ENCODE results near the gene LATS2.
"Not testable (repeated sequence)": the region's sequence is repeated elsewhere in the genome, so short reads cannot be mapped to it uniquely, and the experiment has no call there.

Gene LATS2

DNA sequence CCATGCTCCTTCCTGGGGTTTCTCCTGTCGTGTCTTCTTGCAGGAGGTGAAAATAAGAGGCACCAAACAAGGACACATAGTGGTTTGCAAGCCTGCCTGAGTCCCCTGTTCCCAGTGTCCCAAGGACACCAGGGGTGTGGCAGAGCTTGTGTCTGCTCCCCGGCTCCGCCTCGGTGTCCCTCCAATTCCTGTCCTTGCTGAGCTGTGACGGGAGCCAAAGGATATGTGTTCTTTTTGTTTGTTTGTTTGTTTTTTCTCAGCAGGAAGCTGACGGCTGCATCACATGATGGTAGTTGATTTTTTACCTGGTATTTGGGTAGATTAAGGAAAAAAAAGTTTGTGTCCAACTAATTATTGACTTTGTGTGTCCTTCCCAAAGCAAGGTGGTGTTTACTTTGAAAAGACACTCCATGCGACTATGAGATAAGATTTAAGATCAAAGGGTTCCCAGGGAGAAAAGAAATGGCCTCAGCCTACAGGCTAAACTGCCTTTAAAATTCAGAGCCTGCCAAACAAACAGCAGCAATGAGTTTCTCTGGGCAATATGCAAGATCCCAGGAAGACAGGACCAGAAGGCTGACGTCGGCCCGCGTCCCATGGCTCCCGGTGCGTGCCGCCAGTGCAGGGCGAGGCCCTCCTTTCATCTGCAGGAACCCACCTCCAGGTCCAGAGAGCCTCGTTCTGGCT lies 108.0 kb downstream of the LATS2 start:
- DNase-seq: no peak

DNA sequence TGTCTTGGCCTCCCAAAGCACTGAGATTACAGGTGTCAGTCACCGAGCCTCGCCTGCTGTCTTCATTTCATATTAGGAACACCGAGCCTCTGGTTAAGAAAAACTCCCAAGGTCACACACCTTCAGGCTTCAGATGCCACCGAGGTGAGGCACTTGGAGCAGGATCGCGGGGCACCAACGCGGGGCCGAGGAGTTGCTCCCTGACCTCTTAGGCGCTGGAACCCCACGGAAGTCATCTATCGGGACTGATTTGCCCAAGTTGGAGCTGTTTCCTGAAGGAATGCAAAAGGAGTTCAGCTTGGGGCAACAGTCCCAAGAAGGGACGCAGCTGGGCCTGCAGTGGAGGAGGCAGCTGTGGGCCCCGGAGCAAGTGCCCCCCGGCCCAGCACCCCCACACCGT lies 108.5 kb downstream of the LATS2 start:
- no peak for DNase-seq

DNA sequence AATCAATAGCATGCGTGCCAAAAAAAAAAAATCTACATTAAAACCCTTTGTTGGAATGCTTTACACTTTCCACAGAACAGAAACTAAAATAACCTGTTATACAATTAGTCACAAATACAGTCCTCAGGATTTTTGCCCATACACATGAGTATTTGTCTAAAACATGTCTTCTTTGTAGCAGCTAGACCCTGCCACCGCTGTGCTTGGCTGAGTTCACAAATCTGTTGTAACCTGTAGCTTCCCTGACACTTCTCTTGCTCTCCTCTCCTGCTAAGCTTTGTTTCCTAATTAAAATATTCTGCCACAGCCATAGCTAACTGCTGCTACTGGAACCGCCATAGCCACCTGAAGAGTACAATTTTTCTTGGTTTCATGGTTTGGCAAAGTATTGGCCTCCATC lies 113.4 kb downstream of the LATS2 start:
- DNase-seq: not testable (repeated sequence)

- no peak for DNase-seq
Observed at GRCh38 chr13:20945952-20946383, 115.4 kb downstream of the LATS2 start.

GRCh38 chr13:20942938-20943559 lies 118.3 kb downstream of the LATS2 start:
- DNase-seq: no peak

DNA sequence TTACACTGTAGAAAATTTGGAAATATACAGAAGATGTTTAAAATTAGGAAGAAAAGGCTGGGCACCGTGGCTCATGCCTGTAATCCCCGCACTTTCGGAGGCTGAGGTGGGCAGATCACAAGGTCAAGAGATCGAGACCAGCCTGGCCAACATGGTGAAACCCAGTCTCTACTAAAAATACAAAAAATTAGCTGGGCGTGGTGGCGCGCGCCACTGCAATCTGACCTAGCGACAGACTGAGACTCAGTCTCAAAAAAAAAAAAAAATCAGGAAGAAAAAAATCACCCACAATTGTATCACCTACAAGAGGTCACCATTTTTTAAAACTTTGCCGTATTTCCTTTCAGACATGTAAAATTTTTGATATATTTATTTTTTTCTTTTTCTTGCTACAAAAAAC lies 120.9 kb downstream of the LATS2 start:
- not testable (repeated sequence) for DNase-seq

- DNase-seq: no peak
Observed at GRCh38 chr13:20940083-20940482, 121.3 kb downstream of the LATS2 start.

GRCh38 chr13:20939662-20940061 lies 121.7 kb downstream of the LATS2 start:
- DNase-seq: no peak

DNA sequence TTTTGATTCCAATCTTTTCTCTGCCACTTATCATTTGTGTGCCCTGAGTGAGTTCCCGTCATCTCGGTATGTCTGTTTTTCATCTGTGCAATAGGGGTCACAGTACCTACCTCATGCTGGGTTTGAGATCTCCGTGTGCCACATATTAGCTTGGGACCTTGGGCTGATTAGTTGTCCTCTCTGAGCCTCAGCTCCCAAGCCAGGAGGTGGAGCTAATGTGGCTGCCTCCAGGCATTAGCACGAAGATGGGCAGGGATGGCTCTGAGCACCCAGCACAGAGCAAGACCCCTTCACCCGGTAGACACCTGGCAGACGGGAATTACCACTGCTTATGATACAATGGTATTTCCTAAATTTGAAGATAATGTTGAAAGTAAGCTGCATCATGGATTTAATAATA lies 123.1 kb downstream of the LATS2 start:
- no peak for DNase-seq

- DNase-seq: no peak
Observed at GRCh38 chr13:20927596-20928257, 133.7 kb downstream of the LATS2 start.

- not testable (repeated sequence) for DNase-seq
Observed at GRCh38 chr13:20925395-20925790, 136.0 kb downstream of the LATS2 start.

- peak; percentile 72 for DNase-seq
Observed at GRCh38 chr13:20924758-20925394, 136.5 kb downstream of the LATS2 start.

DNA sequence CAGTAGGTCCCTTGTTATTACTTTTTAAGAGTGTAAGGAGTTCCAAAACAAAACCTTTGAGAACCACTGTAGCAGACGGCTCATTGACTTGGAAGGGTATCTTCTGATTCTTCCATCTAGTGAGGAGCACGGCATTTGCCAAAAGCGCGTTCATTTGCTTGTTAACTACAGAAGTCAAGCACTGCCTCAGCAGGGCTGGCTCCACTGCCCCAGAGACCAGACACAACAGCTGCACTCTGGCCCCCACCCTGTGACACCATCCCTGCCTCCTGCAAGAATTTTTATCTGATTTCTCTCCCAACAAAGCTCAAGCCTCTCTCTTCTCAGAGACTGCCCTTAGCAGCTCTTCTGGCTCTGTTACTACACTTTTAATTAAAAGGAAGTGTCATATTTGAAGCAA lies 138.1 kb downstream of the LATS2 start:
- DNase-seq: no peak
